ENCODE data around the gene GRXCR1. TPM values are rescaled to one million over a fixed set of nuclear protein-coding genes. Genes with fewer than 3 reads are reported as not detected.

GRXCR1 gene
- polyA plus RNA-seq, 1 experiment, result not detected

- H3K36me3 ChIP-seq (ENCODE audit: control insufficient read depth, insufficient read depth, low read length), result no peaks in the 10 kb centered on the region
- no peaks in the 10 kb centered on the region for H3K27me3 ChIP-seq (ENCODE audit: control insufficient read depth, insufficient read depth, low read length)
- no peak for DNase-seq (ENCODE audit: low read depth)
- no peak for TF ChIP-seq CTCF (IDR thresholded peaks at IDR 0.05; ENCODE audit: insufficient read depth, low read depth, low read length)
- no peak overlapping the region for H3K4me3 ChIP-seq (ENCODE audit: low read depth, low read length)
- POLR2A ChIA-PET, result no interaction called here
- CTCF ChIA-PET, result no interaction called here
Observed at GRCh38 chr4:42965326-42965725, 72.8 kb downstream of the GRXCR1 start.

DNA sequence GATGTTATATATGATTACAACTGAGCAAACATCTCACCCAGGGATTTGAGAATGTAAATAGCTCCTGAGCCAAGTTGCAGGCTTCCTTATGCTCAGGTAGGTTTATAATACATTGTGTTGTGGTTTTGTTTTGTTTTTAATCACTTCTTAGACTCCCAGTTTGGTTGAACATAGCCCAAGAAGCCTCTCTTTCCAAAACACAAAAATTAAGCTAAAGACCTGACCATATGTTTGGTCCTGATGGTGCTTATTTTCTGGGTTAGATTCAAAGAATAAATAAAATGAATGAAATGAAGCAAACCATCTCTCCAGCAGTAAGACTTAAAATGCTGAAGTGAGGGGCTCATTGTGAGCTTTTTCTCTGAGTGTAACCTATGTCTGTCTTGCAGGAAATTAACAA, 93.5 kb downstream of the GRXCR1 start:
- DNase-seq (ENCODE audit: low read depth), result no peak
- ChIA-PET POLR2A (no interaction called here), CTCF (no interaction called here)
- Histone ChIP-seq H3K27me3 (ENCODE audit: control insufficient read depth, insufficient read depth, low read length) (no peaks in the 10 kb centered on the region), H3K4me3 (ENCODE audit: low read depth, low read length) (no peak overlapping the region), H3K36me3 (ENCODE audit: control insufficient read depth, insufficient read depth, low read length) (no peaks in the 10 kb centered on the region)
- no peak for TF ChIP-seq CTCF (IDR thresholded peaks at IDR 0.05; ENCODE audit: insufficient read depth, low read depth, low read length)

DNA sequence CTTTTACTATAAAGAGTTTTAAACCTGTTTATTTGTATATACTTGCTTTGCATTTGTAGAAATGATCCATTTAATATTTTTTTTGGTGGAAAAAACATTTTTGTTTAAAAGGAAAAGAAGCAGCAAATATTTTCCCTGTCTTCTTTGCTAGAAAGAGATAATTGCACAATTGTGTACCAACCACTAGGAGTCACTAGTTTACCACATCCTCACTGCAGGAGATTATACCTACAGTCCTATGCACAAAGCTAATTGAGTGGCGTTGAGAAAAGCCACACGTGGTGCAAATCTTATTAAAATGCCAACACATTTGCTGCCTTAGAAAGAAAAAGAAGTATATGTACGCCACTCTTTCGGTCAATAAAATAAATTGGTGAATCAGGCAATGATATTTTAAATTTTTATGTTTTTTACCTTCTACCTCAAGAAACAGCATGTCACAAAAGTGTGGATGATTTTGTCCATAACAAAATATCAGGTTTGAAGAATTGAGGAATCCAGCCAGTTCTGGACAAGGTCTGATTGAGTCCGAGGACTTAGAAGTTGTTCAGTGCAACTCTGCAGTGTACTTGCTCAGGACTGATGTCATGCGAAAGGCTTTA, 102.9 kb downstream of the GRXCR1 start:
- no peak overlapping the region for H3K4me3 ChIP-seq (ENCODE audit: low read depth, low read length)
- H3K27me3 ChIP-seq (ENCODE audit: control insufficient read depth, insufficient read depth, low read length), result no peaks in the 10 kb centered on the region
- TF ChIP-seq CTCF (IDR thresholded peaks at IDR 0.05; ENCODE audit: insufficient read depth, low read depth, low read length), result peak; percentile 44
- no peak for DNase-seq (ENCODE audit: low read depth)
- no peaks in the 10 kb centered on the region for H3K36me3 ChIP-seq (ENCODE audit: control insufficient read depth, insufficient read depth, low read length)
- ChIA-PET CTCF (no interaction called here), POLR2A (no interaction called here)

DNA sequence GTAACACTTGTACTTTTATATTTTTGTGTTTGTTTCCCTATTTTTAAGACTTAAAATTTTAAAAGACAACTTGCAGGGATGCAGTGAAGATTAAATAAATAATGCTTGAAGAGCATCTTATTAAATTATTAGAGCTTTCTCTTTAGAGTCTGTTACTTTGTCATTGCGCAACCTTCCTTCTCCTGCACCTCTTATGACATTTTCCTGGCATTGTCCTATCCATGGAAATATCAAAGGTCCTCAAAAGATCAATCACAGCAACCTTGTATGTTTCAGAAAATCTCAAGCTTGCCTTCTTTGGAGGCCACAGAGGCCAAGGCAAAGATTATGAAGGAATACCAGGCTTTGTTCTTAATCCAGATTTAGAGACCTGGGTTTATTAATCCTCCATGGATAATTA, 116.3 kb downstream of the GRXCR1 start:
- no peak overlapping the region for H3K4me3 ChIP-seq (ENCODE audit: low read depth, low read length)
- CTCF ChIA-PET, result no interaction called here
- no peak for TF ChIP-seq CTCF (IDR thresholded peaks at IDR 0.05; ENCODE audit: insufficient read depth, low read depth, low read length)
- no peaks in the 10 kb centered on the region for H3K27me3 ChIP-seq (ENCODE audit: control insufficient read depth, insufficient read depth, low read length)
- POLR2A ChIA-PET, result no interaction called here
- DNase-seq (ENCODE audit: low read depth), result no peak
- H3K36me3 ChIP-seq (ENCODE audit: control insufficient read depth, insufficient read depth, low read length), result no peaks in the 10 kb centered on the region

- Histone ChIP-seq H3K4me3 (ENCODE audit: low read depth, low read length) (no peak overlapping the region), H3K27me3 (ENCODE audit: control insufficient read depth, insufficient read depth, low read length) (no peaks in the 10 kb centered on the region), H3K36me3 (ENCODE audit: control insufficient read depth, insufficient read depth, low read length) (no peaks in the 10 kb centered on the region)
- DNase-seq (ENCODE audit: low read depth), result no peak
- ChIA-PET CTCF (no interaction called here), POLR2A (no interaction called here)
- no peak for TF ChIP-seq CTCF (IDR thresholded peaks at IDR 0.05; ENCODE audit: insufficient read depth, low read depth, low read length)
Observed at GRCh38 chr4:43014256-43014655, 121.7 kb downstream of the GRXCR1 start.
